ENCODE results near the gene KLHDC1. TPM values are rescaled to one million over a fixed set of nuclear protein-coding genes. Genes with fewer than 3 reads are reported as not detected.
A peak's percentile ranks its signal among the peaks of the same experiment; 100 is the strongest.
"Not testable (repeated sequence)": the region's sequence is repeated elsewhere in the genome, so short reads cannot be mapped to it uniquely, and the experiment has no call there.

Gene KLHDC1
- total and polyA plus RNA-seq, 2 donors = 4.2 to 21.6 TPM

DNA sequence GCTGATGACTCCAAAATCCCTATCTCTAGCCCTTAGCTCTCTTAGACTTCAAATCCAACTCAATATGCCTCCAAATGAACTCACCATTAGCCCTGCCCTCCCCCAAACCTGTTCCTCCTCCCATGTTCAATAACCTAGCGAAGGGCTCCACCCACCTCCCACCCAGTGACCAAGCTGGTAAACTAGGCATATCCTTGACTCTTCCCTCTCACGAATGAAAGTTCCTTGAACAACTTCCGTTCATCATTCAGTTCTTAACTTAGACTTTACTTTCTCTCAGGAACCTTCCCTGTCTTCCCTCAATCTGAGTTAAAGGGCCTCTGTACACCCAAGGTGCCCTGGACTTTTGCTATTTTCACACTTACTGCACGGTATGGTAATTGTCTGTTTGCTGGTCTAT, 1.9 kb upstream of the KLHDC1 start:
- Histone ChIP-seq H3K4me1 (ENCODE audit: insufficient read depth) (no peaks in the 10 kb centered on the region), H3K36me3 (ENCODE audit: insufficient read depth) (no peaks in the 10 kb centered on the region), H3K4me3 (ENCODE audit: low read depth, low read length) (no peak overlapping the region), H3K27ac (ENCODE audit: low read depth) (no peak overlapping the region)
- DNase-seq (ENCODE audit: extremely low spot score) = no peak
- 79% methylated on average over 4 of the region's 4 CpGs for WGBS

- no peaks in the 10 kb centered on the region for H3K4me1 ChIP-seq (ENCODE audit: insufficient read depth)
- 49% methylated on average over 6 of the region's 6 CpGs for WGBS
- peak overlapping the region; percentile 97 for H3K27ac ChIP-seq (ENCODE audit: low read depth)
- DNase-seq (ENCODE audit: extremely low spot score) = no peak
- H3K4me3 ChIP-seq (ENCODE audit: low read depth, low read length) = peak overlapping the region; percentile 89
- no peaks in the 10 kb centered on the region for H3K36me3 ChIP-seq (ENCODE audit: insufficient read depth)
These were observed 645 bp upstream of the KLHDC1 start for GRCh38 chr14:49692193-49692757.

DNA sequence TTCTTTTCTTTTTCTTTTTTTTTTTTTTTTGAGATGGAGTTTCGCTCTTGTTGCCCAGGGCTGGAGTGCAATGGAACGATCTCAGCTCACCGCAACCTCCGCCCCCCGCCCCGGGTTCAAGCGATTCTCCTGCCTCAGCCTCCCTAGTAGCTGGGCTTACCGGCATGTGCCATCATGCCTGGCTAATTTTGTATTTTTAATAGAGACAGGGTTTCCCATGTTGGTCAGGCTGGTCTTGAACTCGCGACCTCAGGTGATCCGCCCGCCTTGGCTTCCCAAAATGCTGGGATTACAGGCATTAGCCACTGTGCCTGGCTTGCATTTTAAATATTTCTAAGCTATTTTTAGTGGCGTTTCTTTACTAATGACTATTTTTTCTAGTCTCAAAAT, 810 bp downstream of the KLHDC1 start:
- not testable (repeated sequence) for H3K4me1 ChIP-seq (ENCODE audit: insufficient read depth); DNase-seq (ENCODE audit: extremely low spot score); H3K36me3 ChIP-seq (ENCODE audit: insufficient read depth); H3K27ac ChIP-seq (ENCODE audit: low read depth)
- WGBS = 10% methylated on average over 13 of the region's 13 CpGs
- H3K4me3 ChIP-seq (ENCODE audit: low read depth, low read length) = peak overlapping the region; percentile 89

GRCh38 chr14:49702725-49703124, 9.8 kb downstream of the KLHDC1 start:
- Histone ChIP-seq H3K36me3 (ENCODE audit: insufficient read depth) (no peaks in the 10 kb centered on the region), H3K4me3 (ENCODE audit: low read depth, low read length) (no peak overlapping the region), H3K27ac (ENCODE audit: low read depth) (no peak overlapping the region), H3K4me1 (ENCODE audit: insufficient read depth) (no peaks in the 10 kb centered on the region)
- WGBS = 82% methylated on average over 4 of the region's 4 CpGs
- no peak for DNase-seq (ENCODE audit: extremely low spot score)

DNA sequence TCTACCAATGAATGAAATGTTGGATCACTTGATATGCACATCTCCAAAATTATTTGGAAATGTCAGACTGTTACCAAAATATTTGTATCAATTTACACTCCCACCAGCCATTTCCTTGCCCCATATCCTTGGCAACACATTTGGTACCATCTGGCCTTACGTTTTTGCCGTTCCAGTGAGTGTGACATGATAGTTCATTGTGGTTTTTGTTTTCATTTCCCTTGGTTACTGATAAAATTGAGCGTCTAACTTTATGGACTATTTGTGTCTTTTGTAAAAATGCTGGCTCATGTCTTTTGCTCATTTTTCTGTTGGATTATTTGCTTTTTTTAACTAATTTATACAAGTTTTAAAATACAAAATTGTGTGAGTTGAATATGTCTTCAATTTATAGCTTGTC, 11.0 kb downstream of the KLHDC1 start:
- Histone ChIP-seq H3K27ac (ENCODE audit: low read depth) (no peak overlapping the region), H3K36me3 (ENCODE audit: insufficient read depth) (no peaks in the 10 kb centered on the region), H3K4me3 (ENCODE audit: low read depth, low read length) (no peak overlapping the region), H3K4me1 (ENCODE audit: insufficient read depth) (no peaks in the 10 kb centered on the region)
- no peak for DNase-seq (ENCODE audit: extremely low spot score)
- 60% methylated on average over 3 of the region's 3 CpGs for WGBS

GRCh38 chr14:49704471-49704870, 11.6 kb downstream of the KLHDC1 start:
- WGBS = 89% methylated on average over 4 of the region's 4 CpGs

GRCh38 chr14:49710993-49711392, 18.1 kb downstream of the KLHDC1 start:
- not testable (repeated sequence) for H3K27ac ChIP-seq (ENCODE audit: low read depth); DNase-seq (ENCODE audit: extremely low spot score); H3K36me3 ChIP-seq (ENCODE audit: insufficient read depth); H3K4me3 ChIP-seq (ENCODE audit: low read depth, low read length); H3K4me1 ChIP-seq (ENCODE audit: insufficient read depth)
- WGBS = 97% methylated on average over 11 of the region's 11 CpGs

More at GRCh38 chr14:49704471-49704870, 11.6 kb downstream of the KLHDC1 start:
- not testable (repeated sequence) for H3K27ac ChIP-seq (ENCODE audit: low read depth); H3K36me3 ChIP-seq (ENCODE audit: insufficient read depth); H3K4me1 ChIP-seq (ENCODE audit: insufficient read depth); H3K4me3 ChIP-seq (ENCODE audit: low read depth, low read length); DNase-seq (ENCODE audit: extremely low spot score)

- H3K4me1 ChIP-seq (ENCODE audit: insufficient read depth) = no peaks in the 10 kb centered on the region
- no peak for DNase-seq (ENCODE audit: extremely low spot score)
- H3K27ac ChIP-seq (ENCODE audit: low read depth) = no peak overlapping the region
- no peak overlapping the region for H3K4me3 ChIP-seq (ENCODE audit: low read depth, low read length)
- peaks cover 6% of the 10 kb centered on the region for H3K36me3 ChIP-seq (ENCODE audit: insufficient read depth)
These were observed 27.8 kb downstream of the KLHDC1 start for GRCh38 chr14:49720744-49721143.

DNA sequence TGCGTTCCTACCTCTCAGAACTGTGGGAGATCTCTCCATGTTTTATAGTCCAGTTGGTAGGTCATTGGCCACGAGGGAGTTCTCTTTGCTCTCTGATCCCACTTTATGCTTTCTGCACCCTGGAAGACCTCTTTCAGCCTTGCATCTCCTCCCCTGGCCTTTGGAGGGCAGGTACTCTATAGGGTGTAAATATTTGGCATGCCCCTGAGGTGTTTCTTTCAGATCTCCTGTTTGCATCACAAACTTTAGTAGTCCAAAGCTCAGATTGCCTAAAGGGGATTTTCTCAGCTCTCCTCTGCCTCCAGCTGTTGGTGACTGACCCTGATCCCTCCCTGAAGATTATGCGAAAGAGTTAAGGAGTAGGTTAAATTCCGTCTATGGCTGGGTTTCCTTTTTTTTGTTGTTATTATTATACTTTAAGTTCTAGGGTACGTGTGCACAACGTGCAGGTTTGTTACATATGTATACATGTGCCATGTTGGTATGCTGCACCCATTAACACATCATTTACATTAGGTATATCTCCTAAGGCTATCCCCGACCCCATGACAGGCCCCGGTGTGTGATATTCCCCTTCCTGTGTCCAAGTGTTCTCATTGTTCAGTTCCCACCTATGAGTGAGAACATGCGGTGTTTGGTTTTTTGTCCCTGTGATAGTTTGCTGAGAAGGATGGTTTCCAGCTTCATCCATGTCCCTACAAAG, 29.0 kb downstream of the KLHDC1 start:
- H3K4me1 ChIP-seq (ENCODE audit: insufficient read depth); H3K27ac ChIP-seq (ENCODE audit: low read depth); DNase-seq (ENCODE audit: extremely low spot score); H3K4me3 ChIP-seq (ENCODE audit: low read depth, low read length); H3K36me3 ChIP-seq (ENCODE audit: insufficient read depth): not testable (repeated sequence)
- WGBS = 87% methylated on average over 9 of the region's 9 CpGs

GRCh38 chr14:49727171-49727570, 34.3 kb downstream of the KLHDC1 start:
- Histone ChIP-seq H3K36me3 (ENCODE audit: insufficient read depth) (peaks cover 1% of the 10 kb centered on the region), H3K4me3 (ENCODE audit: low read depth, low read length) (no peak overlapping the region), H3K4me1 (ENCODE audit: insufficient read depth) (no peaks in the 10 kb centered on the region), H3K27ac (ENCODE audit: low read depth) (no peak overlapping the region)
- no peak for DNase-seq (ENCODE audit: extremely low spot score)
- 94% methylated on average over 5 of the region's 5 CpGs for WGBS

GRCh38 chr14:49732896-49733295, 40.0 kb downstream of the KLHDC1 start:
- Histone ChIP-seq H3K27ac (ENCODE audit: low read depth) (no peak overlapping the region), H3K4me3 (ENCODE audit: low read depth, low read length) (no peak overlapping the region), H3K36me3 (ENCODE audit: insufficient read depth) (peaks cover 2% of the 10 kb centered on the region), H3K4me1 (ENCODE audit: insufficient read depth) (no peaks in the 10 kb centered on the region)
- no peak for DNase-seq (ENCODE audit: extremely low spot score)
- 89% methylated on average over 3 of the region's 3 CpGs for WGBS

DNA sequence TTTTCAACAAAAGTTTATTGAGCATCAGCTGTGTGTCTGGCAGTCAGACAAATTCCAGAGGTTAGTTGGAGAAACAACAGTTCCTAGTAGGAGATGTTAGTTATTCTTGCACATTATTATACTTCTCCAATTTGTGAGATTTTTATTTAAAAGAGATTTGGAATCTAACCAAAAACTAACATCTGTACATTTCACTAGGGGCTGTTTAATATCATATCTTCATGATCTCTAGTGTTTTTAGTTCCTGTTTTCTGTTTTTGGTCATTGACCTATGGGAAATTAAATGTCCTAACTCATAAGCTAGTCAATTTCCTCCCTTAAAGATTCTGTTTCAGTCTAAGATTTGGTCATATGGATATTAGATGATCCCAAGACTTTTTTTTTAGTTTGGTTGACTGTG, 40.9 kb downstream of the KLHDC1 start:
- no peak for DNase-seq (ENCODE audit: extremely low spot score)
- H3K27ac ChIP-seq (ENCODE audit: low read depth) = no peak overlapping the region
- H3K4me1 ChIP-seq (ENCODE audit: insufficient read depth) = no peaks in the 10 kb centered on the region
- H3K4me3 ChIP-seq (ENCODE audit: low read depth, low read length) = no peak overlapping the region
- peaks cover 2% of the 10 kb centered on the region for H3K36me3 ChIP-seq (ENCODE audit: insufficient read depth)

GRCh38 chr14:49735669-49736068, 42.7 kb downstream of the KLHDC1 start:
- H3K4me1 ChIP-seq (ENCODE audit: insufficient read depth); H3K27ac ChIP-seq (ENCODE audit: low read depth); DNase-seq (ENCODE audit: extremely low spot score); H3K36me3 ChIP-seq (ENCODE audit: insufficient read depth); H3K4me3 ChIP-seq (ENCODE audit: low read depth, low read length): not testable (repeated sequence)
- 97% methylated on average over 4 of the region's 4 CpGs for WGBS

- 84% methylated on average over 1 of the region's 1 CpG for WGBS
- Histone ChIP-seq H3K4me1 (ENCODE audit: insufficient read depth) (no peaks in the 10 kb centered on the region), H3K27ac (ENCODE audit: low read depth) (no peak overlapping the region), H3K4me3 (ENCODE audit: low read depth, low read length) (no peak overlapping the region), H3K36me3 (ENCODE audit: insufficient read depth) (no peaks in the 10 kb centered on the region)
- no peak for DNase-seq (ENCODE audit: extremely low spot score)
These were observed 52.3 kb downstream of the KLHDC1 start for GRCh38 chr14:49745191-49745590.
